ENCODE measurements around the gene LAPTM4A. TPM values are rescaled to one million over a fixed set of nuclear protein-coding genes. Genes with fewer than 3 reads are reported as not detected.

The LAPTM4A gene
- total RNA-seq = 123 and 175 TPM in 2 replicates

DNA sequence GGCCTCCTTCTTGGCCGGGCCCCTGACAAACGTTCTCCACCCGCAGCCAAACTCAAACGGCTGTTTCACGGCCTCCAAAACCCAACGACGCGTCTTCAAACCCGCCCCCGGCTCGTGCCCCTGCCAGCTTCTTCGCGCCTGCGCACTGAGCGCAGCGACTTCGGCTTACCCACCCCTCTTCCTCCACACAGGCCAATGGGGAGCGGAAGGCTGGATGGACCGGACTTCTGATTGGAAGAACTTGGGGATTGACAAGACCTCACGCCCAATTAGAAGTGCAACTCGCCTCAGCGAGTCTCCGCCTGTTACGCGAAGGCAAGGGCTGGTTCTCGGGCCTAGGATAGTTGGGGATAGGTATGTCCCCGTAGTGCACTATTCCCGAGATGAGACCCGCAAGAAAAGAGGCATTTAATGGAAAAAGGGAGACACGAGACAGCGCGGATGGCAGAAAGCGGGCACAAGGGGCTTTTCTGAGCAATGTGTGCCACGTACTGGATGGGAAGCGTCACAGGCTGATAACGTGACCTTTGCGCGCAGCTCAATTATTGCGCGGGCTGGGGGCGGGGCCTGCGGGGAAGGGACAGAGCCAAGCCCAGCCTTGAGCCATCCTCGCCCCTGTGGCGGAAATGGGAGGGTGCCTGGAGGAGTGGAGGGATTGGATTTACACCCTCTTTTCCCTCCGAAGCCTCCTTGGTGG, at the start of gene LAPTM4A:
Gene LAPTM4A, minus strand, starts transcription at position 97 of the 697 bp plus-strand sequence. CDS start 108 bp downstream, outside the sequence.

DNA sequence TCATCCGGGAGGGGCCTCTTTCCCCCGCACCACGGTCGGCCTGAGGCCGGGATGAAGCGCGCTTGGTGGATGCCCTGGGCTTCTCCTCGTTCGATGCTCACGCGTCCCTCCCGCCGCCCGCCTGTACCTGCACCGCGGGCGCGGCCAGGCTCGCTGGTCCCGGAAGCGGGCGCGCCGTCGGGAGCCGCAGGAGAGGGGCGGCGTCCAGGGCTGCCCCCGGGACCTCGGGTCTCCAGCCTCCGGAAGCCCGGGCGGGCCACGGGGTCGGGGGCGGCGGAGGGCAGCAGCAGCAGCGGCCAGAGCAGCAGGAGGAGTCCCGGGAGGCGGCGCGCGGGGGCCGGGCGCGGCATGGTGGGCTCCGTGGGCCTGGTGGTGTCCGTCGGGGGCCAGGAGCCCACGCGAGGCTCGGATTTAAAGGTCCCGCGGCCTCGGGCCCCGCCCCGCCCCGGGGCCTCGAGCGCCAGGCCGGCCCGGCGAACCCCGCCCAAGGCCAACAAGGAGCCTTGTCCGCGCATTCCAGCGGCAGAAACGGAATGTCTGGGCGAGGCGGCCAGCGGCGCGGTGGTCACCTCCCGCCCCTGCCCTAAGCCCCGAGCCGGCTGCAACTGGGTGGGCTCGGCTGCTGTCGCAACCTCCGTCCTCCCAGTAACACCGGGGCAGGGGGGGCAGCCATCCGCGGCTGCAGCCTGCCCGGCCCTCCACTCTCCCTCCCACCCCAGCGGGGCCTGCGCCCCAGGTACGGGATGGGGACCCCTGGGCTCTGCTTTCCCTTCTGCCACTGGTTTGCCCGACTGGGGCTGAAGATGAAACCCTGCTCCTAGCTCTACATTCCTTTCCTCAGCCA, 38.9 kb downstream of the LAPTM4A start, which contains the start of gene MATN3:
Gene MATN3, minus strand, starts transcription at position 387 of the 844 bp plus-strand sequence. Its CDS starts 37 bp downstream, at position 350.

DNA sequence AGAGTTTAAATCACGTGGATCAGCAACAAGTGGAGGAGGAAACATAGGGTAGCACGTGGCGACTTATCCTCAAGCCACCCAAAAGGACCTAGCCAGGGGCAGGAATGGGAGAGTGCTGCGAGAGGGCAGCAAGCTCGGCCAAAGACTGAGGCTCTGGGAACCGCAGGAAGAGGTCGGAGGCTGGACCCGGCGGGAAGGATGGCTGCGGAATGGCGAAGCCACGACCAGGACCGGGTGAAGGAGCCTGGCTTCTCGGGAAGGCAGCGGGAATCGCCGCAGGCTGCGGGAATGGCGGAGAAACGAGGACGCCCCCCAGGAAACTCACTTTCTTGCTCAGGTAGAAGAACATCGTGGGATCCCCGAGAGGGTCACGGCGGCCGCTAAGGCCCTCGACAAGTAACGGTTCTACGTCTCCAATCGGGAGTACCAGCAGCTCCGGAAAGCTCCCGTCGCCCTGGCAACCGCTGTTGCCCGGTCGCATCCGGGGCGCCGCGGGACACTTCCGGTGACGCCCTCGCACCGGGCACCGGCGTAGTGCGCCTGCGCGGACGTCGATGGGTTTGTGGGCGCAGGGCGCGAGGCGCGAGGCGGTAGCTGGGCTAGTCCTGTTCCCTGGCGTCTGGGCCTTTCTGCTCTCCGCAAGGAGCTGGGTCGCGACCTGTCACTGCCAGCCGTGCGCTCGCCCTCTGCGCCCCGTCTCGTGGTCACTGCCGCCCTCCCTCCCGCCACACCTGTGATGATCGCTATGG, 61.6 kb downstream of the LAPTM4A start, which contains the start of gene WDR35:
Gene WDR35, minus strand, starts transcription at position 439 of the 749 bp plus-strand sequence. Its CDS starts 90 bp downstream, at position 349.

Other genes starting within 250 kb of the LAPTM4A start
- 3.2 and 3.8 TPM in 2 replicates for gene TTC32, start 149.6 kb downstream of the LAPTM4A start, total RNA-seq
- 11.2 and 14.0 TPM in 2 replicates for gene WDR35, start 61.5 kb downstream of the LAPTM4A start, total RNA-seq
- gene MATN3, start 39.0 kb downstream of the LAPTM4A start, total RNA-seq = 1.5 and 3.4 TPM in 2 replicates
- 3.1 and 44.3 TPM in 2 replicates for gene SDC1, start 173.5 kb upstream of the LAPTM4A start, total RNA-seq

All from smooth muscle cell of the pulmonary artery (primary cell).